Measurements from ENCODE around the gene ANKDD1A. TPM values are rescaled to one million over a fixed set of nuclear protein-coding genes. Genes with fewer than 3 reads are reported as not detected.

Gene ANKDD1A
- total RNA-seq (1 to 10 TPM; 4.9 to 9.4 (median 8.0) TPM), polyA plus RNA-seq (1 to 10 TPM in 1 of 3 donors, under 1 TPM in 1, not detected in 1; 0.60 to 1.1 TPM)

DNA sequence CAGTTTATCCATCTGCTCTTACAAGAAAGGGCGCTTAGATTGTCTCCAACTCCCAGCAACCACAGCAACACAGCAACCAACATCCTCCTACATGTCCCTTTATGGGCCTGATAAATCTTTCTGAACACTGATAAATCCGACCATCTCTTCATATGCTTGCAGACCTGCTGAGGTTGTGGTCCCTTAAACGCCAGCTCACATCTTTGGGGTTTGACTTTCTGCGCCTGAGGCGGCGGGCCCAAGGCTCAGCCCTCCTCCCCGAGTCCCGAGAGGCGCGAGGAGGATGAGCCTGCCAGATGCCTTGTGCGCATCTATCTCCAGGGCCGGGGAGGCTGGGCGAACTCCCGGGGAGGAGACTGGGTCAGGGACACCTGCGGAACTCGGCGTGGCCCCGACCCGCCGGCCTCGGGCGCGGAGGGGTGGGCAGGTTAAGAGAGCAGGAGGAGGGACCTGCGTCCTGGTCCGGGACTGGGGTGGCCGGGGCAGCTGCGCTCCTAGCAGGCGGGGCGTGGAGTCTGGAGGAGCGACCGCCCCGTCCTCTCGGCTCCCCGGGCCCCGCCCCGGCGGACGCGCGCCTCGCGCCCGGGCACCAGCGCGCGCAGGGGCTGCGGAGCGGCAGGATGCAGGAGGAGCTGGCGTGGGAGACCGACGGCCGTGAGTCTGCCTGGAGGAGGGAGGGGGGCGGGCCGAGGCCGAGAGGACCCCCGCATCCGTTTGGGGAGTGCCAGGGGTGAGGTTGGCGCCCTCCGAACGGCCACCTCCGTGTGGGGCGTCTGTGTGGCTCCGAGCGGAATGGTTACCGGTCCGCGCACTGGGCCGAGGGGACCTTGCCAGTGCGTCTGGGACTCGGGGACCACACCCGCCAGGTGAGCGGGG lies at the start of gene ANKDD1A:
TSS of gene ANKDD1A (plus strand) at position 592 of the 876 bp plus-strand sequence. CDS start at position 621, 29 bp downstream.
- Histone ChIP-seq H3K4me3 (peak within 1 kb of the TSS; percentile 26 to 61 (median 56)), H3K36me3 (no peaks in the 10 kb centered on the region), H3K27me3 (no peaks in the 10 kb centered on the region), H3K9me3 (no peaks in the 10 kb centered on the region), H3K4me1 (peaks cover 0 to 17% (median 14%) of the 10 kb centered on the region in 4 donors), H3K27ac (peak within 1 kb of the TSS; percentile 35 to 64 (median 62))
- 3 to 6% methylated on average over 72 of the region's 72 CpGs for WGBS, 2 donors
- DNase-seq: peak; percentile 85
- no peak for TF ChIP-seq EP300 (IDR thresholded peaks at IDR 0.05)
- no peak for TF ChIP-seq POLR2A (IDR thresholded peaks at IDR 0.05)
- TF ChIP-seq, protein P1, sequence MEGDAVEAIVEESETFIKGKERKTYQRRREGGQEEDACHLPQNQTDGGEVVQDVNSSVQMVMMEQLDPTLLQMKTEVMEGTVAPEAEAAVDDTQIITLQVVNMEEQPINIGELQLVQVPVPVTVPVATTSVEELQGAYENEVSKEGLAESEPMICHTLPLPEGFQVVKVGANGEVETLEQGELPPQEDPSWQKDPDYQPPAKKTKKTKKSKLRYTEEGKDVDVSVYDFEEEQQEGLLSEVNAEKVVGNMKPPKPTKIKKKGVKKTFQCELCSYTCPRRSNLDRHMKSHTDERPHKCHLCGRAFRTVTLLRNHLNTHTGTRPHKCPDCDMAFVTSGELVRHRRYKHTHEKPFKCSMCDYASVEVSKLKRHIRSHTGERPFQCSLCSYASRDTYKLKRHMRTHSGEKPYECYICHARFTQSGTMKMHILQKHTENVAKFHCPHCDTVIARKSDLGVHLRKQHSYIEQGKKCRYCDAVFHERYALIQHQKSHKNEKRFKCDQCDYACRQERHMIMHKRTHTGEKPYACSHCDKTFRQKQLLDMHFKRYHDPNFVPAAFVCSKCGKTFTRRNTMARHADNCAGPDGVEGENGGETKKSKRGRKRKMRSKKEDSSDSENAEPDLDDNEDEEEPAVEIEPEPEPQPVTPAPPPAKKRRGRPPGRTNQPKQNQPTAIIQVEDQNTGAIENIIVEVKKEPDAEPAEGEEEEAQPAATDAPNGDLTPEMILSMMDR (IDR thresholded peaks at IDR 0.05): no peak
- peak; percentile 38 to 52 (median 42) for TF ChIP-seq POLR2AphosphoS5 (IDR thresholded peaks at IDR 0.05)
- intact Hi-C loops (cut with DNase I): no loop called here

DNA sequence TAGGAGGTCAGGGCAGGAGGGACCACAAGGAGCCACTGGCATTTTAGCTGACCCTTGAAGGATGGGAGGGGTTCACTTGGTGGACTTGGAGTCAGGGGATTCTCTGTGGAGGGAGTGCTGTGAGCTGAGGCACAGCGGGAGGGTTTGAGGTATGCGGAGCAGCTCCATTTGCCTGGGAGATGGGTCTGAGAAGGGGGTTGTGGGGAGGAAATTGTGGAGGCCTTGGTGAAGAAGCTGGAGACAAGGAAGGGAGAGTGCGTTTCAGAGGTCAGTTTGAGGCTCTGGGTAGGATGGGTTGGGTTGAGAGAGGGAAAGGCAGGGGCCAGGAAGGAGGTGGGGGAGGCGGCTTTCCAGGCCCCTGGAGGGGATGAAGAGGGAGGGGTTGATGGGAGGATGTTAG lies 49.7 kb upstream of the ANKDD1A start:
- H3K36me3 ChIP-seq: peaks cover 21 to 65% (median 33%) of the 10 kb centered on the region in 4 donors
- H3K4me3 ChIP-seq: no peak overlapping the region
- peak overlapping the region in 1 of 4 donors; percentile 1 for H3K27ac ChIP-seq
- no peaks in the 10 kb centered on the region for H3K27me3 ChIP-seq
- peaks cover 0 to 58% (median 44%) of the 10 kb centered on the region in 4 donors for H3K4me1 ChIP-seq
- 91 to 99% methylated on average over 4 of the region's 4 CpGs for WGBS, 2 donors
- intact Hi-C loops (cut with DNase I): no loop called here
- no peak for TF ChIP-seq POLR2AphosphoS5 (IDR thresholded peaks at IDR 0.05)
- TF ChIP-seq EP300 (IDR thresholded peaks at IDR 0.05): no peak
- no peak for TF ChIP-seq POLR2A (IDR thresholded peaks at IDR 0.05)
- TF ChIP-seq, protein P1 (IDR thresholded peaks at IDR 0.05): no peak
- no peaks in the 10 kb centered on the region for H3K9me3 ChIP-seq
- no peak for DNase-seq

DNA sequence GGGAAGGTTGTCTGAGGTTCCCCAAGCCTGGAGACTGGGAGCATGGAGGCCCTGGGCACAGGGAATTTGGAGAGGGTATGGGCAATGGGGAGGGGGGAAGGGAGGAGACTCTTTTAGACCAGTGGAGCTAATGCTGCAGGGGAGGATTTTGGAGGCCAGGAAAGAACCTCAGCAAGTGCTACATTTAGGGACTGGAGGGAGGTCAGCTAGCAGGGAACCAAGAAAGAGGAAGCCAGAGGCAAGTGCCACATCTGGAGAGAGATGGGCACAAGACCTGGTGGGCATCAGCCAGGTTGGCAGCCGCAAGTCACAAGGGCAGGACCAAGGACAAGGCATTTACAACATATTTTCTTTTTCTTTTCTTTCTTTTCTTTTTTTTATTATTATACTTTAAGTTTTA lies 49.3 kb upstream of the ANKDD1A start:
- intact Hi-C loops (cut with DNase I): no loop called here
- H3K4me1 ChIP-seq: peaks cover 0 to 58% (median 44%) of the 10 kb centered on the region in 4 donors
- H3K4me3 ChIP-seq: no peak overlapping the region
- WGBS, 2 donors: 98 to 100% methylated on average over 1 of the region's 1 CpG
- TF ChIP-seq POLR2AphosphoS5 (IDR thresholded peaks at IDR 0.05): no peak
- TF ChIP-seq, protein P1 (IDR thresholded peaks at IDR 0.05): no peak
- TF ChIP-seq EP300 (IDR thresholded peaks at IDR 0.05): no peak
- no peak for TF ChIP-seq POLR2A (IDR thresholded peaks at IDR 0.05)
- H3K27ac ChIP-seq: peak overlapping the region in 1 of 4 donors; percentile 1
- no peaks in the 10 kb centered on the region for H3K9me3 ChIP-seq
- peaks cover 21 to 65% (median 33%) of the 10 kb centered on the region in 4 donors for H3K36me3 ChIP-seq
- H3K27me3 ChIP-seq: no peaks in the 10 kb centered on the region
- no peak for DNase-seq

DNA sequence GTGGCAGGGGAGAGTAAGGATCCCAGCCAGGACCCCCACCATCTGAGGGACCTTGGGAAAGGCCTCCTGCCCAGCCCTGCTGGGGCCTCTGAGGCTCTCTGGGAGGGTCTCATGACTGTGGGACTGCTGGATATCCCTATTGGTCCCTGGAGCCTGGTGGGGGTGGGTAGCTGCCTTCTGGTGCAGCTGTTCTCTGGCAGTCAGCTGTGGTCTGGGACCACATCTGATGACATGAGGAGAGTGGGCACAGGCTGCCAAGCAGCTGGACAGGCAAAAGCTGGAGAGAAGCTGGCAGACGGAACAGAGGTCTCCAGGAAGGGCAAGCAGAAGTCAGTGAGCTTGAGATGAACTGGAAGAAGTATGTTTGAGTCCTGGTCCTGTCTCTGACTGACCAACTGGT lies 47.6 kb upstream of the ANKDD1A start:
- H3K4me1 ChIP-seq: peaks cover 0 to 48% (median 34%) of the 10 kb centered on the region in 4 donors
- no peak for DNase-seq
- intact Hi-C loops (cut with DNase I): no loop called here
- 76 to 85% methylated on average over 1 of the region's 1 CpG for WGBS, 2 donors
- H3K4me3 ChIP-seq: no peak overlapping the region
- TF ChIP-seq EP300 (IDR thresholded peaks at IDR 0.05) (no peak), POLR2AphosphoS5 (IDR thresholded peaks at IDR 0.05) (no peak), POLR2A (IDR thresholded peaks at IDR 0.05) (no peak)
- TF ChIP-seq, protein P1 (IDR thresholded peaks at IDR 0.05): no peak
- H3K27me3 ChIP-seq: no peaks in the 10 kb centered on the region
- H3K27ac ChIP-seq: peak overlapping the region in 3 of 4 donors; percentile 46 to 71 (median 52)
- H3K9me3 ChIP-seq: no peaks in the 10 kb centered on the region
- peaks cover 21 to 65% (median 33%) of the 10 kb centered on the region in 4 donors for H3K36me3 ChIP-seq
